Lower leg skin (tissue), 3 donors: ENCODE measurements around the gene LDB2.

Experiments
- CTCF ChIP-seq, 3 donors: fragments of 450-650 bp; IDR thresholded peaks; one replicate each; pipeline ENCODE4 v1.5.1; 2016; ENCODE audit warnings: antibody characterized with exemption in 3 of 3, mild to moderate bottlenecking in 3 of 3, moderate library complexity in 2 of 3
- POLR2A ChIP-seq, 2 donors: fragments of 450-650 bp; IDR thresholded peaks; one replicate each; pipeline ENCODE4 v1.6.1; 2016 to 2017; ENCODE audit warnings: antibody characterized with exemption in 2 of 2, mild to moderate bottlenecking in 1 of 2, moderate library complexity in 1 of 2

- TF ChIP-seq CTCF (IDR thresholded peaks at IDR 0.05) (no peak), POLR2A (IDR thresholded peaks at IDR 0.05) (no peak)
Measured at GRCh38 chr4:16843831-16844508, 54.5 kb downstream of the LDB2 start.
